ENCODE results near the gene NAXD. TPM values are rescaled to one million over a fixed set of nuclear protein-coding genes. Genes with fewer than 3 reads are reported as not detected.
A peak's percentile ranks its signal among the peaks of the same experiment; 100 is the strongest.

NAXD gene
- total RNA-seq, 2 donors from 2014 or later, result 20.7 to 31.9 TPM

GRCh38 chr13:110683203-110683883 is 68.0 kb downstream of the NAXD start:
- Mint-ChIP-seq H3K36me3 (peaks cover 15% of the 10 kb centered on the region), H3K27me3 (no peaks in the 10 kb centered on the region), H3K4me3 (no peak overlapping the region), H3K4me1 (ENCODE audit: low read depth in 2 of 2) (peaks cover 0 to 9% of the 10 kb centered on the region in 2 donors), H3K27ac (no peak overlapping the region), H3K9me3 (no peaks in the 10 kb centered on the region)
- DNase-seq (ENCODE audit: low spot score) (no peak), ATAC-seq (no peak)

GRCh38 chr13:110683921-110684320 is 68.6 kb downstream of the NAXD start:
- peak in 1 of 2 donors; percentile 15 for ATAC-seq
- no peak for DNase-seq (ENCODE audit: low spot score)
- H3K4me1 Mint-ChIP-seq (ENCODE audit: low read depth in 2 of 2), result peaks cover 0 to 4% of the 10 kb centered on the region in 2 donors
- no peaks in the 10 kb centered on the region for H3K9me3 Mint-ChIP-seq
- H3K27ac Mint-ChIP-seq, result no peak overlapping the region
- H3K27me3 Mint-ChIP-seq, result no peaks in the 10 kb centered on the region
- peaks cover 11% of the 10 kb centered on the region for H3K36me3 Mint-ChIP-seq
- no peak overlapping the region for H3K4me3 Mint-ChIP-seq

- Mint-ChIP-seq H3K27me3 (no peaks in the 10 kb centered on the region), H3K4me3 (no peak overlapping the region), H3K9me3 (no peaks in the 10 kb centered on the region), H3K4me1 (ENCODE audit: low read depth in 2 of 2) (peaks cover 0 to 3% of the 10 kb centered on the region in 2 donors), H3K27ac (no peak overlapping the region), H3K36me3 (peaks cover 11% of the 10 kb centered on the region)
- ATAC-seq (no peak), DNase-seq (ENCODE audit: low spot score) (no peak)
These were observed 69.2 kb downstream of the NAXD start for GRCh38 chr13:110684388-110685056.

GRCh38 chr13:110685305-110686020 is 70.1 kb downstream of the NAXD start:
- Mint-ChIP-seq H3K4me3 (no peak overlapping the region), H3K36me3 (peaks cover 11% of the 10 kb centered on the region), H3K4me1 (ENCODE audit: low read depth in 2 of 2) (peaks cover 0 to 3% of the 10 kb centered on the region in 2 donors), H3K27ac (no peak overlapping the region), H3K27me3 (no peaks in the 10 kb centered on the region), H3K9me3 (no peaks in the 10 kb centered on the region)
- ATAC-seq, result no peak
- no peak for DNase-seq (ENCODE audit: low spot score)

- Mint-ChIP-seq H3K4me1 (ENCODE audit: low read depth in 2 of 2) (no peaks in the 10 kb centered on the region), H3K27me3 (no peaks in the 10 kb centered on the region), H3K9me3 (no peaks in the 10 kb centered on the region), H3K36me3 (peaks cover 5% of the 10 kb centered on the region), H3K4me3 (no peak overlapping the region), H3K27ac (no peak overlapping the region)
- no peak for ATAC-seq
- no peak for DNase-seq (ENCODE audit: low spot score)
These were observed 72.4 kb downstream of the NAXD start for GRCh38 chr13:110687736-110688135.

GRCh38 chr13:110689041-110689440 is 73.7 kb downstream of the NAXD start:
- no peaks in the 10 kb centered on the region for H3K9me3 Mint-ChIP-seq
- no peaks in the 10 kb centered on the region for H3K27me3 Mint-ChIP-seq
- no peaks in the 10 kb centered on the region for H3K4me1 Mint-ChIP-seq (ENCODE audit: low read depth in 2 of 2)
- peaks cover 5% of the 10 kb centered on the region for H3K36me3 Mint-ChIP-seq
- H3K4me3 Mint-ChIP-seq, result no peak overlapping the region
- H3K27ac Mint-ChIP-seq, result no peak overlapping the region
- DNase-seq (ENCODE audit: low spot score) (no peak), ATAC-seq (no peak)

Other genes starting within 250 kb of the NAXD start
- gene RAB20, start 53.8 kb upstream of the NAXD start, total RNA-seq, result 1 to 10 TPM in 1 of 2 donors, under 1 TPM in 1; 0.47 to 3.1 TPM
- 100 to 1,000 TPM in 1 of 2 donors, 10 to 100 TPM in 1; 58.1 to 112 TPM for gene CARS2, start 90.6 kb downstream of the NAXD start, total RNA-seq
- 10 to 100 TPM; 11.1 to 15.7 TPM for gene ING1, start 98.2 kb downstream of the NAXD start, total RNA-seq

Measured in natural killer cell treated with Interleukin-12 subunit alpha and Interleukin-12 subunit beta and Interleukin-15 and Interleukin-18, amount 100 ng/mL, for 72 hours (primary cell).